ENCODE data around the gene GPR146. TPM values are rescaled to one million over a fixed set of nuclear protein-coding genes. Genes with fewer than 3 reads are reported as not detected.

GPR146 gene
- total RNA-seq, 2 donors from 2014 or later = 0.66 to 0.75 TPM

- DNase-seq = no peak
- H3K9me3 ChIP-seq (ENCODE audit: control insufficient read depth, low read length) = no peaks in the 10 kb centered on the region
- Mint-ChIP-seq H3K27ac (no peak overlapping the region), H3K27me3 (ENCODE audit: insufficient read depth) (no peaks in the 10 kb centered on the region), H3K9me3 (no peaks in the 10 kb centered on the region), H3K36me3 (ENCODE audit: low read depth) (peaks cover 17% of the 10 kb centered on the region), H3K4me3 (no peak overlapping the region), H3K4me1 (no peaks in the 10 kb centered on the region)
- peaks cover 6% of the 10 kb centered on the region for H3K36me3 ChIP-seq (ENCODE audit: control insufficient read depth, insufficient read depth, low read length)
- no peak overlapping the region for H3K9ac ChIP-seq (ENCODE audit: extremely low read depth, low read length, poor library complexity, severe bottlenecking)
- H3K27me3 ChIP-seq (ENCODE audit: control insufficient read depth, insufficient read depth, low read length, poor library complexity, severe bottlenecking) = no peaks in the 10 kb centered on the region
- 91 to 96% methylated on average over 29 to 37 of the region's 37 CpGs for whole genome bisulfite sequencing, 2 experiments (ENCODE audit: insufficient coverage in 1 of 2, insufficient read length in 1 of 2)
- TF ChIP-seq, protein P1, sequence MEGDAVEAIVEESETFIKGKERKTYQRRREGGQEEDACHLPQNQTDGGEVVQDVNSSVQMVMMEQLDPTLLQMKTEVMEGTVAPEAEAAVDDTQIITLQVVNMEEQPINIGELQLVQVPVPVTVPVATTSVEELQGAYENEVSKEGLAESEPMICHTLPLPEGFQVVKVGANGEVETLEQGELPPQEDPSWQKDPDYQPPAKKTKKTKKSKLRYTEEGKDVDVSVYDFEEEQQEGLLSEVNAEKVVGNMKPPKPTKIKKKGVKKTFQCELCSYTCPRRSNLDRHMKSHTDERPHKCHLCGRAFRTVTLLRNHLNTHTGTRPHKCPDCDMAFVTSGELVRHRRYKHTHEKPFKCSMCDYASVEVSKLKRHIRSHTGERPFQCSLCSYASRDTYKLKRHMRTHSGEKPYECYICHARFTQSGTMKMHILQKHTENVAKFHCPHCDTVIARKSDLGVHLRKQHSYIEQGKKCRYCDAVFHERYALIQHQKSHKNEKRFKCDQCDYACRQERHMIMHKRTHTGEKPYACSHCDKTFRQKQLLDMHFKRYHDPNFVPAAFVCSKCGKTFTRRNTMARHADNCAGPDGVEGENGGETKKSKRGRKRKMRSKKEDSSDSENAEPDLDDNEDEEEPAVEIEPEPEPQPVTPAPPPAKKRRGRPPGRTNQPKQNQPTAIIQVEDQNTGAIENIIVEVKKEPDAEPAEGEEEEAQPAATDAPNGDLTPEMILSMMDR (conservative IDR thresholded peaks at IDR 0.05) = no peak
- no peak overlapping the region for H3K4me3 ChIP-seq (ENCODE audit: low read length)
- H3K27ac ChIP-seq (ENCODE audit: low read depth, low read length) = no peak overlapping the region
- H3K4me1 ChIP-seq (ENCODE audit: control insufficient read depth, insufficient read depth, low read length) = no peaks in the 10 kb centered on the region
These were observed 35.5 kb upstream of the GPR146 start for GRCh38 chr7:1008733-1009363.

DNA sequence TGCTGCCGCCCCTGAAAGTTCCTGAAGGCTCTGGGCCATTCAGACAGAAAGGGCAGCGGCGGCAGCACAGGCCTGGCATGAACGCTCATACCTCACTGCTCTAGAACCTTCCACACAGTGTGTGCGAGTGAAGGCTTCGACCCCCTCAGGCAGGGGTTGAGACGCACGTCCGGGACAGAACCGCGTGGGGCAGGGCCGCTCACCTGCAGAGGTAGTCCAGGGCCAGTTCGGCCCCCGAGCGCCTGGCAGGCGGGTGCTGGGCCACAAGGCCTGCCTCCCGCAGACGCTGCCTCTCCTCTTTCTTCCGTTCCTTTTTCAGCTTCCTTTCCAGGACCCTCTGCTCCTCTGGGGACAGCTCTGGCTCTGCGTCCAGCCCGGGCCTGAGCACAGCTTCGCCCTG, 34.6 kb upstream of the GPR146 start:
- 97 to 100% methylated on average over 12 to 22 of the region's 22 CpGs for WGBS, 2 experiments (ENCODE audit: insufficient coverage in 1 of 2, insufficient read length in 1 of 2)
- DNase-seq = no peak
- H3K4me3 Mint-ChIP-seq = no peak overlapping the region
- no peak overlapping the region for H3K27ac ChIP-seq (ENCODE audit: low read depth, low read length)
- no peaks in the 10 kb centered on the region for H3K9me3 ChIP-seq (ENCODE audit: control insufficient read depth, low read length)
- no peak overlapping the region for H3K9ac ChIP-seq (ENCODE audit: extremely low read depth, low read length, poor library complexity, severe bottlenecking)
- no peak overlapping the region for H3K27ac Mint-ChIP-seq
- H3K4me1 ChIP-seq (ENCODE audit: control insufficient read depth, insufficient read depth, low read length) = no peaks in the 10 kb centered on the region
- H3K27me3 Mint-ChIP-seq (ENCODE audit: insufficient read depth) = no peaks in the 10 kb centered on the region
- H3K4me1 Mint-ChIP-seq = no peaks in the 10 kb centered on the region
- peaks cover 17% of the 10 kb centered on the region for H3K36me3 Mint-ChIP-seq (ENCODE audit: low read depth)
- no peaks in the 10 kb centered on the region for H3K27me3 ChIP-seq (ENCODE audit: control insufficient read depth, insufficient read depth, low read length, poor library complexity, severe bottlenecking)
- no peak overlapping the region for H3K4me3 ChIP-seq (ENCODE audit: low read length)
- TF ChIP-seq, protein P1 (conservative IDR thresholded peaks at IDR 0.05) = no peak
- no peaks in the 10 kb centered on the region for H3K9me3 Mint-ChIP-seq
- peaks cover 6% of the 10 kb centered on the region for H3K36me3 ChIP-seq (ENCODE audit: control insufficient read depth, insufficient read depth, low read length)

DNA sequence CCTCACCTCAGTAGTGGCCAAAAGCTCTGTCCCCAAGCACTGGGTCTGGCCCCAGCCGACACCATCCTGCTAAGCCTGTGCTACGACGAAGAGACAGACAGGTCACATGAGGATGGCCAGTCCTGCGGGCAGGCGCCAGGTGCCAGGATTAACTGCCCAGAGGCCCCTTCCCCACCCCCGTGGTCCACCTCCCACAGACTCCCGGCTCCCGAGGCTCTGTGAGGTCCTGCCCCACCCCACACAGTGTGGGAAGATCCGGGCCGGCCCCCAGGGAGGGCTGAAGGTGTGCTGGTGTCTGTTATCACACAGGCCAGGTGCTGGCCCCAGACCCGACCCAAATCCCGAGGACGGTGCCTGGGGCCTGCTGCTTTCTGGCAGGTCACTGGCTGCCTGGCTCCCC, 34.1 kb upstream of the GPR146 start:
- Mint-ChIP-seq H3K27ac (no peak overlapping the region), H3K4me3 (no peak overlapping the region), H3K4me1 (no peaks in the 10 kb centered on the region), H3K27me3 (ENCODE audit: insufficient read depth) (no peaks in the 10 kb centered on the region), H3K9me3 (no peaks in the 10 kb centered on the region), H3K36me3 (ENCODE audit: low read depth) (peaks cover 17% of the 10 kb centered on the region)
- TF ChIP-seq, protein P1 (conservative IDR thresholded peaks at IDR 0.05) = no peak
- Histone ChIP-seq H3K36me3 (ENCODE audit: control insufficient read depth, insufficient read depth, low read length) (peaks cover 6% of the 10 kb centered on the region), H3K27me3 (ENCODE audit: control insufficient read depth, insufficient read depth, low read length, poor library complexity, severe bottlenecking) (no peaks in the 10 kb centered on the region), H3K27ac (ENCODE audit: low read depth, low read length) (no peak overlapping the region), H3K4me1 (ENCODE audit: control insufficient read depth, insufficient read depth, low read length) (no peaks in the 10 kb centered on the region), H3K9me3 (ENCODE audit: control insufficient read depth, low read length) (no peaks in the 10 kb centered on the region), H3K9ac (ENCODE audit: extremely low read depth, low read length, poor library complexity, severe bottlenecking) (no peak overlapping the region), H3K4me3 (ENCODE audit: low read length) (no peak overlapping the region)
- 89 to 90% methylated on average over 8 to 13 of the region's 13 CpGs for WGBS, 2 experiments (ENCODE audit: insufficient coverage in 1 of 2, insufficient read length in 1 of 2)
- no peak for DNase-seq
